ENCODE data around the gene PDE9A. TPM values are rescaled to one million over a fixed set of nuclear protein-coding genes. Genes with fewer than 3 reads are reported as not detected.

PDE9A gene
- total and polyA plus RNA-seq, 2 experiments from 2014 or later, result 26.5 to 31.1 TPM

- Histone ChIP-seq H3K27ac (ENCODE audit: low read depth) (no peak overlapping the region), H4K20me1 (replicated peaks; ENCODE audit: insufficient read depth) (0 out of 2 replicates have a peak, but pooled peaks cover 4% of the 10 kb centered on the region), H3F3A (replicated peaks; ENCODE audit: low read depth) (no peaks in the 10 kb centered on the region), H2AFZ (no peak overlapping the region), H3K4me1 (ENCODE audit: insufficient read depth) (no peaks in the 10 kb centered on the region), H3K79me2 (replicated peaks; ENCODE audit: insufficient read depth) (no peaks in the 10 kb centered on the region), H3K4me2 (no peak overlapping the region), H3K4me3 (no peak overlapping the region), H3K27me3 (ENCODE audit: insufficient read depth) (no peaks in the 10 kb centered on the region), H3K9me2 (ENCODE audit: insufficient read depth) (no peaks in the 10 kb centered on the region), H3K36me3 (ENCODE audit: insufficient read depth) (no peaks in the 10 kb centered on the region)
- peaks cover 15% of the 10 kb centered on the region; the same call in 2 of the 3 replicates for H3K36me3 Mint-ChIP-seq (ENCODE audit: low read depth)
- H3K9me3 Mint-ChIP-seq, result no peaks in the 10 kb centered on the region
- ATAC-seq, result no peak
- H3K4me1 Mint-ChIP-seq, result peaks cover 10% of the 10 kb centered on the region; the same call in 1 of the 3 replicates
- no peak overlapping the region for H3K27ac Mint-ChIP-seq
- H3K27me3 Mint-ChIP-seq (ENCODE audit: insufficient read depth, low read depth, poor library complexity), result peaks cover 12% of the 10 kb centered on the region
- no peak overlapping the region for H3K4me3 Mint-ChIP-seq
- DNase-seq (ENCODE audit: low spot score), result no peak
- TF ChIP-seq ZNF462 (CRISPR knock-in tag; IDR thresholded peaks at IDR 0.05), result no peak
- no peak for TF ChIP-seq CTCF (conservative IDR thresholded peaks at IDR 0.05; ENCODE audit: low read depth in 2 of 2)
- no peak for TF ChIP-seq ETS1 (IDR thresholded peaks at IDR 0.05)
- TF ChIP-seq POLR2AphosphoS5 (IDR thresholded peaks at IDR 0.05; ENCODE audit: low read depth), result no peak
- no peak for TF ChIP-seq STAT1 (IDR thresholded peaks at IDR 0.05; ENCODE audit: unreplicated experiment)
- no peak for TF ChIP-seq EZH2phosphoT487 (IDR thresholded peaks at IDR 0.05; ENCODE audit: unreplicated experiment)
- no peak for TF ChIP-seq CREB1 (CRISPR knock-in tag; IDR thresholded peaks at IDR 0.05; ENCODE audit: low read depth)
- TF ChIP-seq ZNF331 (CRISPR knock-in tag; IDR thresholded peaks at IDR 0.05; ENCODE audit: low read depth), result no peak
- no peak for TF ChIP-seq ZNF114 (CRISPR knock-in tag; IDR thresholded peaks at IDR 0.05)
- no peak for TF ChIP-seq REST (IDR thresholded peaks at IDR 0.05; ENCODE audit: unreplicated experiment)
- TF ChIP-seq NANOG (IDR thresholded peaks at IDR 0.05; ENCODE audit: borderline replicate concordance), result no peak
- no peak for TF ChIP-seq JUNB (IDR thresholded peaks at IDR 0.05; ENCODE audit: unreplicated experiment)
- no peak for TF ChIP-seq EZH2 (IDR thresholded peaks at IDR 0.05; ENCODE audit: low read depth, unreplicated experiment)
Measured at GRCh38 chr21:42744520-42745445, 91.4 kb downstream of the PDE9A start.
